Nucleus accumbens (tissue), 56 donors: ENCODE data around the gene GRK5.

ENCODE experiments used
- DNase-seq, 56 donors: peaks; one replicate each; lab custom pipeline; 2025; lab: John Stamatoyannopoulos, UW

Gene GRK5

DNA sequence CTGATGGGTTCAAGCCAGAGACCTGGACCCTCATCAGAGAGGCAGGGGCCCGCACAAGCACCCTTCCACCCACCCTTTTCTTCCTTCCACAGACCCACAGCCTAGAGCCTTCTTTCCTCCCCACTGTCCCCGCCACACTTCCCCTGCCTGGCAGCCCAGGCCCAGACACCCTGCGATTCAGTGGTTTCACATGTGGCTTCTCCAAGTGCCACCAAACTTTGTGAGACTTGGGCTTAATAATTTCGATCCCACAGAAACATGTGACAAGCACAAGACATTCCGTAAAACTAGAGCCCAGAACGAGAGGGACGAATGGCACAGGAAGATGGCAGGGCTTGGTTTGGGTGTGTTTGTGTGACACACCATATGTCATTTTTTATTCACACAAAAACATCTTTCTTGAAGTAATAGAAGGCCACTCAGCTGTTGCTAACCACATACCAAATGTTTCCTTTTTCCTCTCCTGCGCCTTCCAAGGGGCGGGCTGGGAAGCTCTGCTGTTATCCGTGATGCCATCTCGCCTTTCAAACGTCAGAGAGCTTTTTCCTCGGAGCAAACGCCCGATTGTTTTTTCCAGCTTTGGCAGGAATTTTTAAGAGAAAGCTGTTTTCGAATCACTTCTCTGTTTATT lies 162.9 kb downstream of the GRK5 start:
- DNase-seq: no peak

DNA sequence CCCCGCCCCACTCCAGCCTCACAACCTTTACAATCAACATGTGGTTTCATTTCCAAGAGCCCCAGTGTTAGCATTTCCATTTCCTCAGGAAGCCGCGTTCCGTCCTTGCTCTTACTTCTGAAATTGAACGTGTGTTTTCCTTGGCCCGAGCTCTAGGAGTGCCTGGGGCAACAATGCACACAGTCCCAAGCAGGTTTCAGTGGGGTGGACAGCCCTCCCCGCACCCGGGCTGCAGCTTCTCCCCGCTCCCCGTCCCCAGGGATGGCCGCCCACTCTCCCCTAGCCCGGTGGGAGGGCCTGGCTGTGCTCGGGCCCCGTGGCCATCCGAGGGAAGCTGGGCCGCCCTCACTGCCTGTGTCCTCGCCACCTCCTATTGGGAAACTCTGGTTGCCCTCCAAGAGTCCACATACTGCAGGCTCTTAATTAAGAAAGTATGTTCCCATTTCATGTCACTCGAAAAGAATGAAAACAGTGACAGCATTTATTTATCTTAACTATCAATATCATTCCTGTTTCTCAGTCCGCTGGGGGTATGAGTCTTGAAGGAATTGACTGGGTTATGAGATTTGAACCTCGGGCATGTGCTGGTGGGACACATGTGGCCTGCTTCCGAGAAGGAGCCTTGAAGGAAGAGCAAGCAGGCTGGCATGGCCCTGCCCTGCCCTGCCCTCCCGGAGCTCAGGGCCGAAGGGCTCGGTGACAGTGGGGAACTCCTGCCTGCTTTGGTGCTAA lies 163.8 kb downstream of the GRK5 start:
- DNase-seq: no peak

DNA sequence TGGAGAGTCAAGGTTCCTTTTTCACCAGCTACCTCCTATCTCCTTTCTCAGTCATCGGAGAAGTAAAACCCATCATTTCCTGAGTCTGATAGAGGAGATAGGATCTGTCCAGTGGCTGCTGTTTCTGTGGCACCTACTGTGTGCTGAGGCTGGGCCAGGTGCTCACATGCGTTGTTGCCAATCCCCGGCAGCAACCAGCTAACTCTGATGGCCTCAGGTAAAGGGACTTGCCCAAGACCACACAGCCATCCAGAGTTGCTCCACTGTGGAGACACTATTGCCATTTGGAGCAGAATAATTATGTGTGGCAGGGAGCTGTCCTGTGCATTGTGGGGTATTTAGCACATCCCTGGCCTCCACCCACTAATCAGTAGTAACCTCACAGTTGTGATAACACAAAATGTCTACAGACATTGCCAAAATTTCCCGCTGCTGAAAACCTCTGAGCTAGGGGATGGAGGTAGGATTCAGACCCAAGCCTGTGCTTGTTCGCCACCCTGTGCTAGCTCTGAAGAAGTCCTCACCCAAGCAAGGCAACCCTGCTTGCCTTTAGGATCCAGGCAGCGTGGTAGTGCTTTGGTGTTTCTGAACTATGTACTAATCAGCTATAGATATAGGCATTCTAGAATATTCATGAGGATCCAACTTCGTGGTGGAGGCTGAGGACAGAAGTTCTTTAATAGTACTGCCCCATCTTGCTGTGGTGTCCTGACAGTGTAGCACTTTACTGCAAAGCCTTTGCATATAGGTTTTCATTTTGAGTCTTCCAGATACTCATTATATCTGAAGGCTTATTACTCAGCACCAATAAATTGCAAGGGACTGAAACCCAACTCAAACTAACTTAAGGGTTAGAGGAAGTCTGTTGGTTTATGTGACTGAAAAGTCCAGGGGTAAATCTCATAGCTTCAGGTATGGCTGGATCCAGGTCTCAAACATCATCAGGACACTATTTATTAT lies 164.6 kb downstream of the GRK5 start:
- no peak for DNase-seq

DNA sequence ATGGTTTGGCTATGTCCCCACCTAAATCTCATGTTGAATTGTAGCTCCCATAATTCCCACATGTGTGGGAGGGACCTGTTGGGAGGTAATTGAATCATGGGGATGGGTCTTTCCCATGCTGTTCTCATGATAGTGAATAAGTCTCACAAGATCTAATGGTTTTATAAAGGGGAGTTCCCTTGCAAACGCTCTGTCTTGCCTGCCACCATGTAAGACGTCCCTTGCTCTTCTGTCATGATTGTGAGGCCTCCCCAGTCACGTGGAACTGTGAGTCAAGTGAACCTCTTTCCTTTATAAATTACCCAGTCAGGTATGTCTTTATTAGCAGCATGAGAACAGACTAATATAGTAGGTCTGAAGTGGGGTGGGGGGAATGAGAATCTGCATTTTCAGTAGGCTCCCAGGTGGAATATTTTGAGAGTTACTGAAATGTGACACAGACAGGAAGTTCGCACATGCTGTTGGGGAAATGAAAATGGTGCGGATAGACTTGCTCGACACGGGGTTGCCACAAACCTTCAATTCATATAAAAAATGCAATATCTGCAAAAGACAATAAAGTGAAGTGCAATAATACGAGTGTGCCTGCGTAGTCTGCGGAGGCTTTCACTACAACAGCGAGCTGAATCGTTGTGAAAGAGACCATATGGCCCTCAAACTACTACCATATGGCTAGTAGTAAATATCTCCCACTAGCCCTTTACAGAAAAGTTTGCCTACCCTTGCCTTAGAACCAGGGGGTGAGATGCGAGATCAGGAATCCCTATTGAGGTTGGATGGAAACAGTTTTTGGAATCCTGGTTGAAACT lies 166.1 kb downstream of the GRK5 start:
- DNase-seq: no peak

- DNase-seq: no peak
These were observed 166.9 kb downstream of the GRK5 start for GRCh38 chr10:119374236-119374635.

GRCh38 chr10:119375574-119376272 lies 168.4 kb downstream of the GRK5 start:
- no peak for DNase-seq

- no peak for DNase-seq
These were observed 170.1 kb downstream of the GRK5 start for GRCh38 chr10:119377451-119377957.

GRCh38 chr10:119377958-119378736 lies 170.8 kb downstream of the GRK5 start:
- DNase-seq: peak in 22 of 56 donors; percentile 7 to 58 (median 21)

- peak in 33 of 56 donors; percentile 9 to 89 (median 57) for DNase-seq
These were observed 171.3 kb downstream of the GRK5 start for GRCh38 chr10:119378737-119379067.

DNA sequence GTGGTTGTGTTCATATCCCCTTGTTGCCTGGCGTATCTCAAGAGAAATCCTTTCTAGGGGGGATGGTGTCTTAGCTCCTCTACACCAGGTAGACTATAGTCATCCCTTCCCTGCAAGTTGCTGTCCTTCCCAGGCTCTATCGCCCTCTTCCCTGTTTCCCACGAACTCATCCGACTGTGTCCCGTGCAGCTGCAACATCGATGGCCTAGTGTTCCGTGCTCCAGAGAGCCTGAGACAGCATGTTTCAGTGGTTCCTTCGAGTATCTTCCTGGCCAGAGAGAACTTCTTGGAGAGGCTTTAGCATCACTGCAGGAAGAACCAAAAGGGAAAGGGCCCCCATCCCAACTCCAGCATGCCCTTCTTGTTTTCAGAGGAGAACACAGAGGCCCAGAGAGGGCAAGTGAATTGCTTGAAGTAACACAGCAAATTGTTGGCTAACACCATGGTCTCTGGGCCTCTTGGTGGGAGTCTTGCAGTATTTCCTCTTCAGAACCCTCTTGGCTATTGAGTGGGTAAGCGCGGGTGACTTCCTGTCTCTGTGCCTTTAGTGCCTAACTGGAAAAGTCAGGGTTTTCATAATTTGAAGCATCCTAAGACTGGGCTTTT lies 172.2 kb downstream of the GRK5 start:
- DNase-seq: no peak

DNA sequence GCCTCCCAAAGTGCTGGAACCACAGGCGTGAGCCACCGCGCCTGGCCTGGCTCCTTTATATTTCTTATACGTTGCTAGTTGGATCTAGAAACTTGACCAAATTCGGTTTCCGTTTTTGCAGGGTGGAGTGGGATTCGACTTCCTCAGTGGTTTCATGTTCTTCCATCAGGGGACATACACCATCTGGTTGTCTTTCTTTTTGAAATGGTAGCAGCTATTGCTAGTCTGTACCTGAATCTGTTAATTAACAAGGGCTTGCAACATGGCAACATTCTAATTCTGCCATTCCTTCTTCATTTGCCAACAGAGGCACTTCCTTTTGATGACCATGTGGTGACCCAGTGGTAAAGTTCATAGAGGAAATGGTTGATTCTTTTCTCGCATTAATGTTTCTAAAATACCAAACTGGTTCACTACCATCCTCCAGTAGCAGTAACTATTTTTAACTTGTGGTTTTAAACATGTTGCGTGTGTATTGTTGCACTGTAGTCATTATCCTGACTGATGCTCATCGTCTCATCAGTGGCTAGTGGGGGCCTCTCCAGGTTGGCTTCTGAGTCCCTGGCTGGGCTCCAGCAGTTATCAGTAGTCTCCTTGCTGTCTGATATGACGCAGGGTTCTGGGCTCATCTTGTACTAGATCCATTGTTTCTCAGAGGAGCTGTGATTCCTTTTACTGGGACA lies 175.9 kb downstream of the GRK5 start:
- DNase-seq: no peak

DNA sequence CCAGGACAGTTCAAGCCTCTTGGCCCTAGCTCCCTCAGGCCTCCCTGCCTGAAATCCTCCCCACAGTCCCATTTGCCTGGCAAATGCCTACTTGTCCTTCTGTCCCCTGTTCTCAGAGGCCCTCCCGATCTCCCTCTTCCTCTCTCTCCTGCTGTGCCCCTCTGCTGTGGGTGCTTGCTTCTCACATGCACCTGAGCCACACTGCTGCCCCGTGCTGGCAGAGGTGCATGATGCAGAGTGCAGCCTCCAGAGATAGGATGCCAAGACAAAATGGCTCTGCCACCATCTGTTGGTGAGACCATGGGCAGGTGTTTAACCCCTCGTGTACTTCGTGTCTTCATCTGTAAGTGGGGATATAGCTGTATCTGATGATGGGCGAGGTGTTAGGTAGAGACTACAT lies 176.8 kb downstream of the GRK5 start:
- no peak for DNase-seq

DNA sequence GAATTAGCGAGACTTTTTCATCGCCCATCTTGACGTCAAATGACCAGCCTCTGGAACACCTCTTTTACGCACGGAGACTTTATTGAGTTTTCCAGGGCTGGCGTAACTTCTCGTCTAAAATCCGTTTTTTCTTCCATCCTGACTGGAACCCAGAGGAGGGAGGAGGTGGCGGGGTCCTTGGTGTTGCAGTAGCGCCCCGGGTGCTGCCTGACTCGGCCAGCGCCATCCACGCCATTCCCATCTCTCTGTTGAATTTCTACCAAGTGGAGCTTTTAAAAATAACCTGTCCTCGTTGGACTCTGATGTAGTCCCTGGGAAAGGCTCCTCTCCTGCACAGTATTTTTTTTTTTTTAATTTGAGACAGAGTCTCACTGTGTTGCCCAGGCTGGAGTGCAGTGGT lies 179.3 kb downstream of the GRK5 start:
- DNase-seq: no peak

- DNase-seq: no peak
These were observed 181.5 kb downstream of the GRK5 start for GRCh38 chr10:119388849-119389345.

GRCh38 chr10:119391440-119392251 lies 184.3 kb downstream of the GRK5 start:
- no peak for DNase-seq

DNA sequence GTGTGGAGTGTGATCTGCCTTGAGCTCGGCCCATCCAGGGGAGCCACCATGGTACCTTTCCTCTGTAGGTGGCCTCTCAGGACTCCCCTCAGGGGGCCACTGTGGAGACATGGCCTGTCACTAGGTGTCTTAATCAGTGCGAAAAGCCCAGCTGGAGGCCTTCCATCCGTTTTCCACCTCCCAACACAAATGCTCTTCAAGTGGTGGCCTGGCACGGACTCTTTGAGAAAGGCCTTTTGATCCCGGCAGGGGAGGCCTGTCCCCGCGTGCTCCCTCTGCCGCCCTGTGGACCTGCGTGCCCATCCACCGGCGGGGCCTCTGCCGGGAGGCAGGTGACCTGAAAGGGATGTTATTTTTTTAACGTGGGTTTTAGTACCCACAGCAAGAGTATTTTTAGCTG lies 185.6 kb downstream of the GRK5 start:
- no peak for DNase-seq

- DNase-seq: peak in 1 of 56 donors; percentile 34
These were observed 186.1 kb downstream of the GRK5 start for GRCh38 chr10:119393421-119393820.
